Liver (tissue), 3 donors: ENCODE results near the gene HDGFL1.

Experiments used
- CTCF ChIP-seq: fragments of 150-350 bp; IDR thresholded peaks from 2 replicates; pipeline ENCODE4 v1.5.1; 2017; ENCODE audit warnings: improper control_type of control experiment, low read depth, low read length; ENCODE audit not compliant: missing input control
- GABPA ChIP-seq, 2 donors: IDR thresholded peaks in 1 of 2; conservative IDR thresholded peaks in 1 of 2; 2 replicates each; pipeline ENCODE4 v1.6.1; 2016; ENCODE audit warnings: antibody characterized with exemption in 2 of 2, mild to moderate bottlenecking in 1 of 2, moderate library complexity in 1 of 2
- HNF4G ChIP-seq: IDR thresholded peaks from 2 replicates; pipeline ENCODE4 v1.6.1; 2016; ENCODE audit warnings: antibody characterized with exemption
- JUND ChIP-seq, 2 donors: IDR thresholded peaks; 2 replicates each; pipeline ENCODE4 v1.6.1; 2016; ENCODE audit warnings: antibody characterized with exemption in 2 of 2
- MAX ChIP-seq: IDR thresholded peaks from 2 replicates; pipeline ENCODE4 v1.6.1; 2016; ENCODE audit warnings: antibody characterized with exemption
- RAD21 ChIP-seq, 2 donors: IDR thresholded peaks; 2 replicates each; pipeline ENCODE4 v1.6.1; 2016; ENCODE audit warnings: antibody characterized with exemption in 2 of 2, mild to moderate bottlenecking in 2 of 2
- RXRA ChIP-seq, 2 donors: IDR thresholded peaks; 2 replicates each; pipeline ENCODE4 v1.6.1; 2017 to 2018; ENCODE audit warnings: antibody characterized with exemption in 2 of 2, mild to moderate bottlenecking in 1 of 2
- SP1 ChIP-seq: IDR thresholded peaks from 2 replicates; pipeline ENCODE4 v1.6.1; 2018; ENCODE audit warnings: antibody characterized with exemption, mild to moderate bottlenecking
- TAF1 ChIP-seq: conservative IDR thresholded peaks from 2 replicates; pipeline ENCODE4 v1.6.1; 2016; ENCODE audit warnings: antibody characterized with exemption, mild to moderate bottlenecking
- ZBTB33 ChIP-seq: IDR thresholded peaks from 2 replicates; pipeline ENCODE4 v1.6.1; 2016; ENCODE audit warnings: antibody characterized with exemption
- TF ChIP-seq, protein P1 (sequence below): IDR thresholded peaks from 2 replicates; pipeline ENCODE4 v1.6.1; 2016; ENCODE audit warnings: antibody characterized with exemption, mild to moderate bottlenecking
- donor health status: healthy.
- donor health status: healthy.

DNA sequence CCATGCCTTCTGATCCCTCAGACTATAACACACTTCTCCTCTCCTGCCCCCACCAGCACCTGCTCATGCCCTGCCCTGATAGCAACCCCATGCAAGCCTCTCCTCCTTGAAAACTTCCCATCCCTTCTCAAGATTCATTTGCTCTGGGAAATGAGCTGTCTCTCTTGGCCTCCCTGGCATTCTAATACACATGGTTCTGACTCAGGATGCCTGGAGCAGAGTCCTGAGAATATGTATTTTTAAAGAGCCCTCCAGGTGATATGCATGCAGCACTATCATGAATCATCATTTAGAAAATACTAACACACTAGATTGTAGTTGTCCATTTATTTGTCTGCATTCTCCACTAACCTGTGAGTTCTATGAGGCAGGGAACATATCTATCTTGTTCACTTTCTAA is 26.6 kb downstream of the HDGFL1 start:
- TF ChIP-seq JUND (IDR thresholded peaks at IDR 0.05) (no peak), CTCF (no peak), RAD21 (IDR thresholded peaks at IDR 0.05) (no peak), GABPA (IDR thresholded peaks at IDR 0.05 in 1 of 2, conservative IDR thresholded peaks at IDR 0.05 in 1 of 2) (no peak), RXRA (IDR thresholded peaks at IDR 0.05) (no peak), HNF4G (no peak), ZBTB33 (no peak), MAX (no peak), TAF1 (no peak), SP1 (no peak)
- TF ChIP-seq, protein P1, sequence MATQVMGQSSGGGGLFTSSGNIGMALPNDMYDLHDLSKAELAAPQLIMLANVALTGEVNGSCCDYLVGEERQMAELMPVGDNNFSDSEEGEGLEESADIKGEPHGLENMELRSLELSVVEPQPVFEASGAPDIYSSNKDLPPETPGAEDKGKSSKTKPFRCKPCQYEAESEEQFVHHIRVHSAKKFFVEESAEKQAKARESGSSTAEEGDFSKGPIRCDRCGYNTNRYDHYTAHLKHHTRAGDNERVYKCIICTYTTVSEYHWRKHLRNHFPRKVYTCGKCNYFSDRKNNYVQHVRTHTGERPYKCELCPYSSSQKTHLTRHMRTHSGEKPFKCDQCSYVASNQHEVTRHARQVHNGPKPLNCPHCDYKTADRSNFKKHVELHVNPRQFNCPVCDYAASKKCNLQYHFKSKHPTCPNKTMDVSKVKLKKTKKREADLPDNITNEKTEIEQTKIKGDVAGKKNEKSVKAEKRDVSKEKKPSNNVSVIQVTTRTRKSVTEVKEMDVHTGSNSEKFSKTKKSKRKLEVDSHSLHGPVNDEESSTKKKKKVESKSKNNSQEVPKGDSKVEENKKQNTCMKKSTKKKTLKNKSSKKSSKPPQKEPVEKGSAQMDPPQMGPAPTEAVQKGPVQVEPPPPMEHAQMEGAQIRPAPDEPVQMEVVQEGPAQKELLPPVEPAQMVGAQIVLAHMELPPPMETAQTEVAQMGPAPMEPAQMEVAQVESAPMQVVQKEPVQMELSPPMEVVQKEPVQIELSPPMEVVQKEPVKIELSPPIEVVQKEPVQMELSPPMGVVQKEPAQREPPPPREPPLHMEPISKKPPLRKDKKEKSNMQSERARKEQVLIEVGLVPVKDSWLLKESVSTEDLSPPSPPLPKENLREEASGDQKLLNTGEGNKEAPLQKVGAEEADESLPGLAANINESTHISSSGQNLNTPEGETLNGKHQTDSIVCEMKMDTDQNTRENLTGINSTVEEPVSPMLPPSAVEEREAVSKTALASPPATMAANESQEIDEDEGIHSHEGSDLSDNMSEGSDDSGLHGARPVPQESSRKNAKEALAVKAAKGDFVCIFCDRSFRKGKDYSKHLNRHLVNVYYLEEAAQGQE, result no peak
